HepG2 (cell line): Measurements from ENCODE around the gene TRAIP. TPM values are rescaled to one million over a fixed set of nuclear protein-coding genes. Genes with fewer than 3 reads are reported as not detected.

Source experiments
- HNF4A ChIP-seq: sonication (generic); formaldehyde crosslinking; IDR thresholded peaks from 2 replicates; pipeline ENCODE4 v1.4.0; 2020; ENCODE audit warnings: missing genetic modification reagents
- LCORL ChIP-seq, 2 experiments: fragments of 450-650 bp in 1 of 2; sonication (generic) in 1 of 2; formaldehyde crosslinking in 1 of 2; IDR thresholded peaks; 2 replicates each; pipeline versions ENCODE4 v1.5.0 to v1.6.1; 2017 to 2020; ENCODE audit warnings: antibody characterized with exemption in 1 of 2, missing genetic modification reagents in 1 of 2
- NR2F2 ChIP-seq: IDR thresholded peaks from 2 replicates; pipeline ENCODE4 v1.6.1; 2012; ENCODE audit warnings: low read depth, inconsistent platforms, borderline replicate concordance
- PCBP2 ChIP-seq: fragments of 200-400 bp; formaldehyde crosslinking; optimal IDR thresholded peaks from 2 replicates; pipeline ENCODE3; 2018; ENCODE audit warnings: low read length, low read depth; ENCODE audit not compliant: poor library complexity, severe bottlenecking
- POLR2AphosphoS5 ChIP-seq: IDR thresholded peaks from 2 replicates; pipeline ENCODE4 v1.6.1; 2012; ENCODE audit warnings: low read depth, low read length
- PTBP1 ChIP-seq: fragments of 200-400 bp; formaldehyde crosslinking; IDR thresholded peaks from 2 replicates; pipeline ENCODE4 v1.6.1; 2018; ENCODE audit warnings: low read length, low read depth; ENCODE audit not compliant: poor library complexity, severe bottlenecking
- RBAK ChIP-seq: sonication (generic); formaldehyde crosslinking; IDR thresholded peaks from 2 replicates; pipeline ENCODE4 v1.5.1; 2020; ENCODE audit warnings: mild to moderate bottlenecking, missing genetic modification reagents
- RXRA ChIP-seq: sonication (generic); formaldehyde crosslinking; IDR thresholded peaks from 2 replicates; pipeline ENCODE4 v1.5.1; 2020; ENCODE audit warnings: missing genetic modification reagents
- SOX6 ChIP-seq, 2 experiments: fragments of 450-650 bp in 1 of 2; sonication (generic) in 1 of 2; formaldehyde crosslinking in 1 of 2; IDR thresholded peaks; 2 replicates each; pipeline versions ENCODE4 v1.4.0 to v1.6.1; 2017 to 2020; ENCODE audit warnings: antibody characterized with exemption in 1 of 2, mild to moderate bottlenecking in 1 of 2, missing genetic modification reagents in 1 of 2
- TEAD3 ChIP-seq: optimal IDR thresholded peaks from 2 replicates; pipeline ENCODE3; 2016; ENCODE audit warnings: borderline replicate concordance
- ZBED4 ChIP-seq: sonication (generic); formaldehyde crosslinking; IDR thresholded peaks from 2 replicates; pipeline ENCODE4 v1.4.0; 2020; ENCODE audit warnings: missing genetic modification reagents, borderline replicate concordance
- ZNF354B ChIP-seq: sonication (generic); formaldehyde crosslinking; IDR thresholded peaks from 2 replicates; pipeline ENCODE4 v1.8.0; 2022; ENCODE audit warnings: mild to moderate bottlenecking, missing genetic modification reagents
- ZNF775 ChIP-seq: sonication (generic); formaldehyde crosslinking; IDR thresholded peaks from 2 replicates; pipeline ENCODE4 v1.4.0; 2020; ENCODE audit warnings: missing genetic modification reagents, mild to moderate bottlenecking, moderate library complexity, borderline replicate concordance
- ZNF850 ChIP-seq: sonication (generic); formaldehyde crosslinking; conservative IDR thresholded peaks from 2 replicates; pipeline ENCODE4 v1.9.0; 2021; ENCODE audit warnings: mild to moderate bottlenecking, missing genetic modification reagents
- polyA plus RNA-seq, 8 experiments: library from polyadenylated mRNA; depleted of rRNA in 3 of 8; stranded (reverse) in 7 of 8; unstranded in 1 of 8; fragments of >200 nt; fragmentation: Illumina TruSeq in 4 of 8; extraction: Trizol in 4 of 8; gene quantifications; 2 replicates each; pipeline versions ENCODE4 v1.2.1 to v1.2.3, GENCODE V29; 2011 to 2016; ENCODE audit warnings: low read depth in 4 of 8, missing spikeins in 1 of 8, mixed read lengths in 1 of 8; ENCODE audit not compliant: insufficient read depth in 1 of 8
- total RNA-seq, 5 experiments: library from RNA; depleted of rRNA; stranded (reverse); fragments of >200 nt; fragmentation: Illumina TruSeq; extraction: Trizol; gene quantifications; 2 replicates each; pipeline ENCODE4 v1.2.3, GENCODE V29; 2016; ENCODE audit warnings: low read depth in 1 of 5
- TF ChIP-seq, protein P1 (sequence below): sonication (generic); formaldehyde crosslinking; conservative IDR thresholded peaks from 2 replicates; pipeline ENCODE4 v1.4.0; 2020; ENCODE audit warnings: mild to moderate bottlenecking, missing genetic modification reagents, moderate library complexity

Gene TRAIP
- total and polyA plus RNA-seq, 2 of the 13 experiments (the other 11 are each of a cell fraction or from before 2014, with no cell fraction given) = 13.9 to 23.9 TPM

GRCh38 chr3:49781415-49782199 is 74.8 kb downstream of the TRAIP start (continued):
- no peak for TF ChIP-seq ZNF354B (CRISPR knock-in tag)
- TF ChIP-seq LCORL (IDR thresholded peaks at IDR 0.05) = no peak
- TF ChIP-seq LCORL (CRISPR knock-in tag; IDR thresholded peaks at IDR 0.05) = peak; percentile 51; the same call in 1 of the 2 replicates
- TF ChIP-seq SOX6 (IDR thresholded peaks at IDR 0.05) = no peak
- TF ChIP-seq SOX6 (CRISPR knock-in tag; IDR thresholded peaks at IDR 0.05) = no peak
- TF ChIP-seq RXRA (CRISPR knock-in tag) = no peak
- peak; percentile 59; the same call in 1 of the 2 replicates for TF ChIP-seq NR2F2
- TF ChIP-seq, protein P1, sequence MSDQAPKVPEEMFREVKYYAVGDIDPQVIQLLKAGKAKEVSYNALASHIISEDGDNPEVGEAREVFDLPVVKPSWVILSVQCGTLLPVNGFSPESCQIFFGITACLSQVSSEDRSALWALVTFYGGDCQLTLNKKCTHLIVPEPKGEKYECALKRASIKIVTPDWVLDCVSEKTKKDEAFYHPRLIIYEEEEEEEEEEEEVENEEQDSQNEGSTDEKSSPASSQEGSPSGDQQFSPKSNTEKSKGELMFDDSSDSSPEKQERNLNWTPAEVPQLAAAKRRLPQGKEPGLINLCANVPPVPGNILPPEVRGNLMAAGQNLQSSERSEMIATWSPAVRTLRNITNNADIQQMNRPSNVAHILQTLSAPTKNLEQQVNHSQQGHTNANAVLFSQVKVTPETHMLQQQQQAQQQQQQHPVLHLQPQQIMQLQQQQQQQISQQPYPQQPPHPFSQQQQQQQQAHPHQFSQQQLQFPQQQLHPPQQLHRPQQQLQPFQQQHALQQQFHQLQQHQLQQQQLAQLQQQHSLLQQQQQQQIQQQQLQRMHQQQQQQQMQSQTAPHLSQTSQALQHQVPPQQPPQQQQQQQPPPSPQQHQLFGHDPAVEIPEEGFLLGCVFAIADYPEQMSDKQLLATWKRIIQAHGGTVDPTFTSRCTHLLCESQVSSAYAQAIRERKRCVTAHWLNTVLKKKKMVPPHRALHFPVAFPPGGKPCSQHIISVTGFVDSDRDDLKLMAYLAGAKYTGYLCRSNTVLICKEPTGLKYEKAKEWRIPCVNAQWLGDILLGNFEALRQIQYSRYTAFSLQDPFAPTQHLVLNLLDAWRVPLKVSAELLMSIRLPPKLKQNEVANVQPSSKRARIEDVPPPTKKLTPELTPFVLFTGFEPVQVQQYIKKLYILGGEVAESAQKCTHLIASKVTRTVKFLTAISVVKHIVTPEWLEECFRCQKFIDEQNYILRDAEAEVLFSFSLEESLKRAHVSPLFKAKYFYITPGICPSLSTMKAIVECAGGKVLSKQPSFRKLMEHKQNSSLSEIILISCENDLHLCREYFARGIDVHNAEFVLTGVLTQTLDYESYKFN = peak; percentile 36; the same call in 1 of the 2 replicates
- TF ChIP-seq ZBED4 (CRISPR knock-in tag) = no peak
- no peak for TF ChIP-seq PCBP2
- no peak for TF ChIP-seq POLR2AphosphoS5
- no peak for TF ChIP-seq ZNF775 (CRISPR knock-in tag)
- TF ChIP-seq RBAK (CRISPR knock-in tag) = no peak
- 0 out of 2 replicates have a peak, but pooled peaks have one; percentile 73 for TF ChIP-seq ZNF850 (CRISPR knock-in tag)
- peak; percentile 71 for TF ChIP-seq TEAD3 (CRISPR knock-in tag)
- peak; percentile 79 for TF ChIP-seq HNF4A (CRISPR knock-in tag)
- TF ChIP-seq PTBP1 = no peak
